PC-3 (cell line): ENCODE measurements around the gene KIF9.

ENCODE experiments used
- EZH2 ChIP-seq: fragments of 300-600 bp; sonication (generic); IDR thresholded peaks from one replicate; pipeline ENCODE4 v1.6.1; 2017; ENCODE audit warnings: antibody characterized with exemption, mild to moderate bottlenecking, low read length; ENCODE audit not compliant: unreplicated experiment
- EZH2phosphoT487 ChIP-seq: fragments of 300-600 bp; sonication (generic); IDR thresholded peaks from 2 replicates; pipeline ENCODE4 v1.6.1; 2018; ENCODE audit warnings: mild to moderate bottlenecking, antibody characterized with exemption, low read length, borderline replicate concordance
- TF ChIP-seq, protein P1 (sequence below): fragments of 300-600 bp; sonication (generic); conservative IDR thresholded peaks from 2 replicates; pipeline ENCODE4 v1.5.1; 2017; ENCODE audit warnings: antibody characterized with exemption, low read depth, mild to moderate bottlenecking, low read length

- TF ChIP-seq, protein P1, sequence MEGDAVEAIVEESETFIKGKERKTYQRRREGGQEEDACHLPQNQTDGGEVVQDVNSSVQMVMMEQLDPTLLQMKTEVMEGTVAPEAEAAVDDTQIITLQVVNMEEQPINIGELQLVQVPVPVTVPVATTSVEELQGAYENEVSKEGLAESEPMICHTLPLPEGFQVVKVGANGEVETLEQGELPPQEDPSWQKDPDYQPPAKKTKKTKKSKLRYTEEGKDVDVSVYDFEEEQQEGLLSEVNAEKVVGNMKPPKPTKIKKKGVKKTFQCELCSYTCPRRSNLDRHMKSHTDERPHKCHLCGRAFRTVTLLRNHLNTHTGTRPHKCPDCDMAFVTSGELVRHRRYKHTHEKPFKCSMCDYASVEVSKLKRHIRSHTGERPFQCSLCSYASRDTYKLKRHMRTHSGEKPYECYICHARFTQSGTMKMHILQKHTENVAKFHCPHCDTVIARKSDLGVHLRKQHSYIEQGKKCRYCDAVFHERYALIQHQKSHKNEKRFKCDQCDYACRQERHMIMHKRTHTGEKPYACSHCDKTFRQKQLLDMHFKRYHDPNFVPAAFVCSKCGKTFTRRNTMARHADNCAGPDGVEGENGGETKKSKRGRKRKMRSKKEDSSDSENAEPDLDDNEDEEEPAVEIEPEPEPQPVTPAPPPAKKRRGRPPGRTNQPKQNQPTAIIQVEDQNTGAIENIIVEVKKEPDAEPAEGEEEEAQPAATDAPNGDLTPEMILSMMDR: no peak
- no peak for TF ChIP-seq EZH2
- TF ChIP-seq EZH2phosphoT487: no peak
These were observed 23.5 kb downstream of the KIF9 start for GRCh38 chr3:47259114-47259513.
